RWPE1 (cell line): ENCODE measurements around the gene ANKDD1A.

ENCODE experiments used
- CTCF ChIA-PET: fragments of 350-600 bp; sonication (Branson Sonifier 250); formaldehyde crosslinking; extraction: SDS; loops from one replicate; lab custom pipeline; 2021; lab: Yijun Ruan, JAX
- POLR2A ChIA-PET: fragments of 400-600 bp; formaldehyde crosslinking; extraction: SDS; loops from one replicate; lab custom pipeline; 2020; ENCODE audit warnings: antibody characterized with exemption; ENCODE audit not compliant: low non-redundant PET; lab: Yijun Ruan, JAX
- DNase-seq: peaks from one replicate; pipeline ENCODE4 v3.0.0; 2012; ENCODE audit warnings: low spot score
- H3K27ac ChIP-seq: fragments of 450-650 bp; 2 replicates; pipeline ENCODE4 v1.5.1; 2017
- CTCF ChIP-seq: fragments of 450-650 bp; conservative IDR thresholded peaks from 2 replicates; pipeline ENCODE4 v1.5.1; 2017; ENCODE audit warnings: low read depth, mild to moderate bottlenecking

The ANKDD1A gene

GRCh38 chr15:64991536-64992135 lies 79.9 kb downstream of the ANKDD1A start:
- ChIA-PET CTCF (interaction anchor here (0.6 kb wide), 2 partner anchors 103 to 259 kb away, joined by 3 to 4 read pairs; no protein-coding TSS in a partner anchor), POLR2A (no interaction called here)
- no peak for DNase-seq

GRCh38 chr15:64993290-64993689 lies 81.6 kb downstream of the ANKDD1A start:
- ChIA-PET CTCF (interaction anchor here (0.6 kb wide), 2 partner anchors 21 to 371 kb away, joined by 5 to 8 read pairs; no protein-coding TSS in a partner anchor), POLR2A (no interaction called here)
- TF ChIP-seq CTCF: no peak
- DNase-seq: no peak
- no peak overlapping the region for H3K27ac ChIP-seq

More at GRCh38 chr15:64991536-64992135, 79.9 kb downstream of the ANKDD1A start:
- no peak overlapping the region for H3K27ac ChIP-seq
- TF ChIP-seq CTCF: no peak

- CTCF ChIA-PET: interaction anchor here (0.6 kb wide), 1 partner anchor 10 kb away, joined by 3 read pairs; no protein-coding TSS in a partner anchor
- H3K27ac ChIP-seq: no peak overlapping the region
- no peak for TF ChIP-seq CTCF
- no peak for DNase-seq
- POLR2A ChIA-PET: no interaction called here
Measured at GRCh38 chr15:64997066-64997465, 85.4 kb downstream of the ANKDD1A start.

GRCh38 chr15:64997745-64998375 lies 86.2 kb downstream of the ANKDD1A start:
- no peak overlapping the region for H3K27ac ChIP-seq
- ChIA-PET POLR2A (no interaction called here), CTCF (interaction anchor here (0.6 kb wide), 1 partner anchor 11 kb away, joined by 3 read pairs; no protein-coding TSS in a partner anchor)
- no peak for TF ChIP-seq CTCF
- DNase-seq: no peak

- POLR2A ChIA-PET: interaction anchor here (0.7 kb wide), 1 partner anchor 315 kb away, joined by 4 read pairs; no protein-coding TSS in a partner anchor
- no peak overlapping the region for H3K27ac ChIP-seq
- CTCF ChIA-PET: interaction anchor here (0.6 kb wide), 1 partner anchor 64 kb away, joined by 3 read pairs; no protein-coding TSS in a partner anchor
- TF ChIP-seq CTCF: no peak
- DNase-seq: no peak
Measured at GRCh38 chr15:65004993-65005392, 93.3 kb downstream of the ANKDD1A start.

GRCh38 chr15:65006876-65007275 lies 95.2 kb downstream of the ANKDD1A start:
- no peak for DNase-seq
- peak overlapping the region; percentile 7; the same call in 1 of the 2 replicates for H3K27ac ChIP-seq
- no peak for TF ChIP-seq CTCF
- CTCF ChIA-PET: interaction anchor here (0.6 kb wide), 1 partner anchor 434 kb away, joined by 3 read pairs; no protein-coding TSS in a partner anchor
- POLR2A ChIA-PET: no interaction called here
